Epithelial cell of esophagus (primary cell): Measurements from ENCODE around the gene DYRK2.

Experiments
- DNase-seq: peaks from one replicate; pipeline ENCODE4 v3.0.0; 2010; ENCODE audit warnings: low read depth
- H3K4me3 ChIP-seq: 2 replicates; pipeline ENCODE4 v1.5.1; 2011; ENCODE audit warnings: mild to moderate bottlenecking, low read length, control low read depth
- TF ChIP-seq, protein P1 (sequence below): IDR thresholded peaks from 2 replicates; pipeline ENCODE4 v1.5.1; 2011; ENCODE audit warnings: low read depth, mild to moderate bottlenecking, low read length, control low read depth, inconsistent platforms; ENCODE audit not compliant: insufficient read depth; ENCODE audit errors: missing control alignments

The DYRK2 gene

DNA sequence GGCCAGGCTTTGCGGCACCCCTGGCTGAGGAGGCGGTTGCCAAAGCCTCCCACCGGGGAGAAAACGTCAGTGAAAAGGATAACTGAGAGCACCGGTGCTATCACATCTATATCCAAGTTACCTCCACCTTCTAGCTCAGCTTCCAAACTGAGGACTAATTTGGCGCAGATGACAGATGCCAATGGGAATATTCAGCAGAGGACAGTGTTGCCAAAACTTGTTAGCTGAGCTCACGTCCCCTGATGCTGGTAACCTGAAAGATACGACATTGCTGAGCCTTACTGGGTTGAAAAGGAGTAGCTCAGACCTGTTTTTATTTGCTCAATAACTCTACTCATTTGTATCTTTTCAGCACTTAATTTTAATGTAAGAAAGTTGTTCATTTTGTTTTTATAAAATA lies 9.9 kb downstream of the DYRK2 start:
- TF ChIP-seq, protein P1, sequence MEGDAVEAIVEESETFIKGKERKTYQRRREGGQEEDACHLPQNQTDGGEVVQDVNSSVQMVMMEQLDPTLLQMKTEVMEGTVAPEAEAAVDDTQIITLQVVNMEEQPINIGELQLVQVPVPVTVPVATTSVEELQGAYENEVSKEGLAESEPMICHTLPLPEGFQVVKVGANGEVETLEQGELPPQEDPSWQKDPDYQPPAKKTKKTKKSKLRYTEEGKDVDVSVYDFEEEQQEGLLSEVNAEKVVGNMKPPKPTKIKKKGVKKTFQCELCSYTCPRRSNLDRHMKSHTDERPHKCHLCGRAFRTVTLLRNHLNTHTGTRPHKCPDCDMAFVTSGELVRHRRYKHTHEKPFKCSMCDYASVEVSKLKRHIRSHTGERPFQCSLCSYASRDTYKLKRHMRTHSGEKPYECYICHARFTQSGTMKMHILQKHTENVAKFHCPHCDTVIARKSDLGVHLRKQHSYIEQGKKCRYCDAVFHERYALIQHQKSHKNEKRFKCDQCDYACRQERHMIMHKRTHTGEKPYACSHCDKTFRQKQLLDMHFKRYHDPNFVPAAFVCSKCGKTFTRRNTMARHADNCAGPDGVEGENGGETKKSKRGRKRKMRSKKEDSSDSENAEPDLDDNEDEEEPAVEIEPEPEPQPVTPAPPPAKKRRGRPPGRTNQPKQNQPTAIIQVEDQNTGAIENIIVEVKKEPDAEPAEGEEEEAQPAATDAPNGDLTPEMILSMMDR = no peak
- DNase-seq = no peak
- H3K4me3 ChIP-seq = no peak overlapping the region

DNA sequence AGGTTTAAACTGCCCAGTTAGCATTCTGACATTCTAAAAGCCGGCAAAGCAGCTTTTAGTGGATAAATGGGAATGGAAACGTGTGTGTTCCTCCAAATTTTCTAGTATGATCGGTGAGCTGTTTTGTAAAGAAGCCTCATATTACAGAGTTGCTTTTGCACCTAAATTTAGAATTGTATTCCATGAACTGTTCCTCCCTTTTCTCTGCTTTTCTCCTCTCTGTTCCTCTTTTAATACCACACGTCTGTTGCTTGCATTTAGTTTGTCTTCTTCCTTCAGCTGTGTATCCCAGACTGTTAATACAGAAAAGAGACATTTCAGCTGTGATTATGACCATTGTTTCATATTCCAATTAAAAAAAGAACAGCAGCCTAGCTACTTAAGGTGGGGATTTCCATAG lies 10.7 kb downstream of the DYRK2 start:
- no peak for DNase-seq
- TF ChIP-seq, protein P1 = no peak
- no peak overlapping the region for H3K4me3 ChIP-seq

DNA sequence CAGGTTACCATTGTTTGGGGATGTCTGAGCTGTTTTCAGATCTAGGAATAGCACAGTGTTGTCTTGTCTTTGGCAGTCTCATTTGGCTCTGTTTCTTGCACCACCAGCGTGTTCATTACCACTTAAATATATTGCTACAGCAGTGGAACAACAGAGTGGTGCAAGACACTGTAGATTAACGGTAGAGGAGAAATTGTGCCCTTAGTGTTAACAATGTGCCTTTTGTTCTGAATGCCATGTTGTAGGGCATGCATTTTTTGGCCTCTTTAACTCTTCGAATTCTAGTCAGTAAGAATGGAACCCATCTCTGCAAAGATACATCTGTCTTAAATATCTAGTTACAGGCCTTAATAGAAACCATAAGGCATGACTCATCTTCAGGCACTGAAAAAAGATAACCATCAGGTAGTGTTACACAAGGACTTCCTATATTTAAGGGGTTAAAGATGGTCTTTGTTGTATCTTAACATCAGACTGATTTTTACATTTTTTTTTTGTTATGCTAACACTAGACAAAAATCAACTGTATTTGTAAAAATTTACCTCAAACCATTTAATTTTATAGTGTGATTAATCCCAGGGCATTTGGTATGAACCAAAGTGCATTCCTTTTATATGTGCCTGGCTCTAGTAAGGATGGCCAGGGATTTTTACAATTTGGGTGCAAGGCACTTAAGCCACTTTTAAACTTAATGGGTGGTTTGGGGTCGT lies 12.9 kb downstream of the DYRK2 start:
- no peak overlapping the region for H3K4me3 ChIP-seq
- TF ChIP-seq, protein P1 = no peak
- no peak for DNase-seq

DNA sequence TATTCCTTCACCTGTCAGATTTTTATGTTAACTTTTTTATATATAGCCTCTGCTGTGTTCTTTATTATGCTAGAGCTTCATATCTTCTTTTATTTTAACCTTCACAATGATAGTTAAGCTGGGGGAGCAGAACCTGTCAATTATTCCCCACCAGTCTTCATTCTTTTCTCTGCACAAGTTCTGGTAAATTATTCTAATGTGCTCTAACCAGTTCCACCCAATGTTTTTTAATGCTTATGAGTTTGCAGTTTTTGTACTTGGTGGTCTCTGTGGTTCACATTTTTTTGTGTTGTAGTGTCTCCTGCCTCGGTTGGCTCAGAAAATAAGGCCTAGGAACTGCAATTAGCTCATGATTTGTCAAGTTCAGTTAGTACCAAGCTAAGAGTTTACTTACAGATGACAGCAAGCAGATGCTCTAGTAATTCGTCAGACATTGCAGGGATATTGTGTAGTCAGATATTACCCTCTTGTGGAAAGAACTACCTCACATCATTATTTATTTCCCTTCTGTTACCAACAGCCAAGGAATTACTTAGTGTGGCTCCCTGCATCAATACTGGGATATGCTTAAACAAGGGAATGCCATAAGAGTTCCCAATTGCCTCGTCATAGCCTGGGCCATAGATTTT lies 14.5 kb downstream of the DYRK2 start:
- TF ChIP-seq, protein P1 = no peak
- DNase-seq = no peak
- no peak overlapping the region for H3K4me3 ChIP-seq

DNA sequence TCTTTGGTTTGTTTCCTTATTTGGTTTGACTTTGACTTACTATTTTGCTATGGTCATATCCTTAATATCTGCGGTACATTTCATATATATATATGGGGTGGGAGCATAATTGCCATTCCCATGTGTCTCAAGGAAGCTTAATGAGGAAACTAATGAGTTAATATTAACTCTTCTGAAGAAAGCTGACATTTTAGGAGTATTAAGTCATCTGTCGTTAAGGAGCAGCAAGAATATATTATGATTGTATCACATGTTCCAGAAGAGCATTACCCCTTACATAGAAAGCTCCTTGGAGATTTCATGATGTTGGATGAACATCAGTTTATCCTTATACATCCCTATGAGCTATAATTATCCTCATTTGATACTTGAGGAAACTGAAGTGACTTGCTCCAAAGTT lies 15.6 kb downstream of the DYRK2 start:
- no peak for DNase-seq
- TF ChIP-seq, protein P1 = no peak
- no peak overlapping the region for H3K4me3 ChIP-seq

DNA sequence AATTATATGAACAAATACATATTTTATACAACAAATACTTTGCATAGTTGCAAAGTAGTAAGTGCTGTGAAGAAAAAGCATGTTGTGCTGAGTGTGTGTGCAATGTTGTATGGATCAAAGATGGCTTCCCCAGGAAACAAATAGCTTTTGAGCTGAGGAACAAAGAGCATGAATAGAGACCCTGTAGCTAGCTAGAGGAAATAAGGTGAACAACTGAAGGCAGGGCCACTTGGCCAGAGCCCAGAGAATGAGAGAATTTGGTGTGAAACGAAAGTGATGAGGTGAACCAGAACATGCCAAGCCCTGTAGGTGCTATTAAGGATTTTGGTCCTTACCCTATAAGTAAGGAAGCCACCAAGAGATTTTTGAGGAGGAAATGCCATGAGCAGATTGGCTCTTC lies 17.1 kb downstream of the DYRK2 start:
- no peak for DNase-seq
- H3K4me3 ChIP-seq = no peak overlapping the region
- TF ChIP-seq, protein P1 = no peak

DNA sequence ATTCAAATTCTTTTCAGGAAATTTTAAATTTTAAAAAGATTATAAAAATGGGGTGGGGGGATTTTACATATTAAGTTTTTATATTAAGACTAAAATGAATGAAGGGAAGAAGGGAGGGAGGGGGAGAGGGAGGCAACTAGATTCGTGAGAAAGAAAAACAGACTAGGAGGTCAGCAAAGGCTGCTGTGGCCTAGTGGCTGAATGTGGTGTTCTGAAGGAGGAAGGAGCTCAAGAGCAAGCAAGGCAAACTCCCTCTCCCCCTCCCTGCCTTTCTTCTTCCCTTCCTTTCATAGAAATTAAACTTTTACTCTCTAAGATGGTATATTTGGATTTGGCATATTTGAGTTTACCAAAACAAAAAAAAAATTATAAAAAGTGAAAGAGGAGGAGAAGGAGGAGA lies 18.1 kb downstream of the DYRK2 start:
- no peak for DNase-seq
- TF ChIP-seq, protein P1 = no peak
- no peak overlapping the region for H3K4me3 ChIP-seq
